Measurements from ENCODE around the gene FTCDNL1.

The FTCDNL1 gene

GRCh38 chr2:199830531-199830930 is 20.5 kb downstream of the FTCDNL1 start:
- Histone ChIP-seq H3K27ac (ENCODE audit: extremely low read depth, low read depth, low read length) (no peak overlapping the region), H3K4me1 (ENCODE audit: control insufficient read depth, insufficient read depth, low read length) (peaks cover 7% of the 10 kb centered on the region), H3K4me3 (ENCODE audit: low read depth, low read length) (no peak overlapping the region), H3K36me3 (ENCODE audit: control insufficient read depth in 2 of 2, insufficient read depth in 1 of 2, low read length in 2 of 2) (no peaks in the 10 kb centered on the region), H3K9me3 (ENCODE audit: control insufficient read depth, insufficient read depth, low read depth, low read length) (no peaks in the 10 kb centered on the region)
- POLR2A ChIA-PET, result no interaction called here
- TF ChIP-seq ZNF2 (tag by site-specific recombination; IDR thresholded peaks at IDR 0.05), result no peak
- TF ChIP-seq ZBTB44 (tag by site-specific recombination; IDR thresholded peaks at IDR 0.05), result no peak
- no peak for TF ChIP-seq ZNF155 (tag by site-specific recombination; IDR thresholded peaks at IDR 0.05)
- TF ChIP-seq AEBP2 (tag by site-specific recombination; IDR thresholded peaks at IDR 0.05; ENCODE audit: borderline replicate concordance), result no peak
- no peak for TF ChIP-seq WT1 (tag by site-specific recombination; IDR thresholded peaks at IDR 0.05)
- TF ChIP-seq PRDM2 (tag by site-specific recombination; IDR thresholded peaks at IDR 0.05; ENCODE audit: borderline replicate concordance), result no peak
- no peak for TF ChIP-seq ZNF530 (tag by site-specific recombination; IDR thresholded peaks at IDR 0.05; ENCODE audit: low read depth)
- no peak for TF ChIP-seq ZNF362 (tag by site-specific recombination; IDR thresholded peaks at IDR 0.05)
- no peak for TF ChIP-seq ZNF658 (tag by site-specific recombination; IDR thresholded peaks at IDR 0.05)
- TF ChIP-seq ZNF433 (tag by site-specific recombination; IDR thresholded peaks at IDR 0.05; ENCODE audit: low read depth), result no peak
- TF ChIP-seq ZNF510 (tag by site-specific recombination; IDR thresholded peaks at IDR 0.05; ENCODE audit: insufficient replicate concordance), result no peak
- TF ChIP-seq FEZF1 (tag by site-specific recombination; IDR thresholded peaks at IDR 0.05), result no peak
- TF ChIP-seq ZNF214 (tag by site-specific recombination; IDR thresholded peaks at IDR 0.05; ENCODE audit: borderline replicate concordance), result no peak
- TF ChIP-seq ZNF280D (tag by site-specific recombination; IDR thresholded peaks at IDR 0.05), result no peak
- no peak for TF ChIP-seq IKZF3 (tag by site-specific recombination; IDR thresholded peaks at IDR 0.05)
- TF ChIP-seq ZBTB48 (tag by site-specific recombination; IDR thresholded peaks at IDR 0.05), result no peak
- TF ChIP-seq PRDM1 (tag by site-specific recombination; IDR thresholded peaks at IDR 0.05), result no peak
- CTCF ChIA-PET, result no interaction called here

All from HEK293 (cell line).